ENCODE results near the gene AP5Z1.

The AP5Z1 gene

GRCh38 chr7:4763091-4763793, 12.2 kb upstream of the AP5Z1 start:
- no peak overlapping the region for H3K27ac ChIP-seq (ENCODE audit: low read depth, low read length)
- H3K36me3 ChIP-seq (ENCODE audit: control insufficient read depth, insufficient read depth, low read length): peaks cover 34% of the 10 kb centered on the region
- H3K4me3 ChIP-seq (ENCODE audit: low read length): no peak overlapping the region
- peaks cover 22% of the 10 kb centered on the region for H3K4me1 ChIP-seq (ENCODE audit: control insufficient read depth, insufficient read depth, low read length)
- no peaks in the 10 kb centered on the region for H3K27me3 ChIP-seq (ENCODE audit: control insufficient read depth, insufficient read depth, low read length)
- H3K9ac ChIP-seq (ENCODE audit: low read length): peak overlapping the region; percentile 21

- peak overlapping the region; percentile 21 for H3K9ac ChIP-seq (ENCODE audit: low read length)
- peaks cover 25% of the 10 kb centered on the region for H3K4me1 ChIP-seq (ENCODE audit: control insufficient read depth, insufficient read depth, low read length)
These were observed 11.6 kb upstream of the AP5Z1 start for GRCh38 chr7:4763794-4764185.

DNA sequence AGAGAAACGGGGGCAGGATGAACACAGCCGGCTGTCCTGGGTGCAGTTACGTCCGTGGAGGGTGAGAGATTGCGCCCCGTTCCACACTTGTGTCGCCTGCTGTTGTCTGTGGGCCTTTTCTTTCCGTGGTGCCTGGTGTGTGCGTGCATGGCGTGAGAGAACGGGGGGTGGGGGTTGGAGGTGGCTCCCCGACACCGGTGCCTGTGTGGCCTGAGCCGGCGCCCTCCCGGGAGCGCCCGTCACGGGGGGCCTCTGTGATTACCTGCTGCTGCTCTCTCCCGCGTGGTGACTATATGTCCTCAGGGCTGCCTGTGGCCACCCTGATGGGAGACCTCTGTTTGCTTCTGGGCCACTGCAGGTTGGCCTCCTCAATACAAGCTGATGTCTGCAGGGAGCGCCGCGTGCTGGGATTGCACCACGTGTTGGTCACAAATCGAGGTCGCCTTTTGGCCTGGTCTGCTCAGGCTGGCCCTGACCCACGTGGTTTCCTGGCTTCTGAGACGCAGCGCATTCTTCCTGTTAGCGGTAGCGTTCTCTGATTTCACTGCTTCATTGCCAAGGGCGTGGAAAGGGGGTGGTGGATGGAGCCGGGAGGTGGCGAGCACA, 10.9 kb upstream of the AP5Z1 start:
- peak overlapping the region; percentile 99 for H3K27ac ChIP-seq (ENCODE audit: low read depth, low read length)
- no peak overlapping the region for H3K9ac ChIP-seq (ENCODE audit: low read length)
- H3K4me3 ChIP-seq (ENCODE audit: low read length): no peak overlapping the region
- H3K27me3 ChIP-seq (ENCODE audit: control insufficient read depth, insufficient read depth, low read length): no peaks in the 10 kb centered on the region
- peaks cover 27% of the 10 kb centered on the region for H3K4me1 ChIP-seq (ENCODE audit: control insufficient read depth, insufficient read depth, low read length)
- H3K36me3 ChIP-seq (ENCODE audit: control insufficient read depth, insufficient read depth, low read length): peaks cover 33% of the 10 kb centered on the region

More at GRCh38 chr7:4763794-4764185, 11.6 kb upstream of the AP5Z1 start:
- Histone ChIP-seq H3K4me3 (ENCODE audit: low read length) (no peak overlapping the region), H3K27me3 (ENCODE audit: control insufficient read depth, insufficient read depth, low read length) (no peaks in the 10 kb centered on the region), H3K27ac (ENCODE audit: low read depth, low read length) (peak overlapping the region; percentile 99), H3K36me3 (ENCODE audit: control insufficient read depth, insufficient read depth, low read length) (peaks cover 33% of the 10 kb centered on the region)

DNA sequence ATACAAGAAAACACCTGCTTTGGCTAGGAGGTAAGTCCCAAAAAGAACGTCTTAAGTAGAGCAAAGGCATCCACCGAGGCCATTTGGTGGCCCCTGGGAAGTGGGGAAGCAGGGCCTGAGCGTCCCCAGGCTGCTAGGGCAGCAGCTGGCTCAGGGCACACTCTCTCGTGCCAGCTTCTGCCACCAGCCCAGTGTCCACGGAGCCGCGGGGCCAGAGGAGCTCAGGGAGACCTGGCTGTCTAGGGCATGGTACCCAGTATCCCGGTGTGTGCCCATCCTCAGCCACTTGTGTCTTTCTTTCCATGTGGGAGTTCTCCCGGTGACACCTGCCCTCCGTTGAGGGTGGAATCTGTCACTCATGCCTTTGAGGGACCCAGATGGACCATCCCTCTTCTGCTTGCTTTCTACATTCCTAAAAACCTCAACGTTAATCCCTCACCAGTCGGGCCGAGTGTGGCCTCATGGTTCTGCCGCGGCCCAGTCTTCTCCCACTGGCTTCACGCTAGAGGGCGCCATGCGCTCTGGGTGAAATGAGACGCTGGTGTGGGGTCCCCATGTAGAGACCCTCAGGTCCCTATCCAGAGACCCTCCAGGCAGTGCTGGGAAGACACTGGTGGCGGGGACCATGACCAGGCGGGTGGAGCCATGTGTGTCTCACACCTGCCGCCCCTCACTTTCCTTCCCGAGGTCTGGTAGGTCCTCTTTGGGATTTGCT, 9.5 kb upstream of the AP5Z1 start:
- Histone ChIP-seq H3K27me3 (ENCODE audit: control insufficient read depth, insufficient read depth, low read length) (no peaks in the 10 kb centered on the region), H3K27ac (ENCODE audit: low read depth, low read length) (peak overlapping the region; percentile 99), H3K4me3 (ENCODE audit: low read length) (peak overlapping the region; percentile 40), H3K4me1 (ENCODE audit: control insufficient read depth, insufficient read depth, low read length) (peaks cover 34% of the 10 kb centered on the region), H3K9ac (ENCODE audit: low read length) (peak overlapping the region; percentile 56), H3K36me3 (ENCODE audit: control insufficient read depth, insufficient read depth, low read length) (peaks cover 27% of the 10 kb centered on the region)

DNA sequence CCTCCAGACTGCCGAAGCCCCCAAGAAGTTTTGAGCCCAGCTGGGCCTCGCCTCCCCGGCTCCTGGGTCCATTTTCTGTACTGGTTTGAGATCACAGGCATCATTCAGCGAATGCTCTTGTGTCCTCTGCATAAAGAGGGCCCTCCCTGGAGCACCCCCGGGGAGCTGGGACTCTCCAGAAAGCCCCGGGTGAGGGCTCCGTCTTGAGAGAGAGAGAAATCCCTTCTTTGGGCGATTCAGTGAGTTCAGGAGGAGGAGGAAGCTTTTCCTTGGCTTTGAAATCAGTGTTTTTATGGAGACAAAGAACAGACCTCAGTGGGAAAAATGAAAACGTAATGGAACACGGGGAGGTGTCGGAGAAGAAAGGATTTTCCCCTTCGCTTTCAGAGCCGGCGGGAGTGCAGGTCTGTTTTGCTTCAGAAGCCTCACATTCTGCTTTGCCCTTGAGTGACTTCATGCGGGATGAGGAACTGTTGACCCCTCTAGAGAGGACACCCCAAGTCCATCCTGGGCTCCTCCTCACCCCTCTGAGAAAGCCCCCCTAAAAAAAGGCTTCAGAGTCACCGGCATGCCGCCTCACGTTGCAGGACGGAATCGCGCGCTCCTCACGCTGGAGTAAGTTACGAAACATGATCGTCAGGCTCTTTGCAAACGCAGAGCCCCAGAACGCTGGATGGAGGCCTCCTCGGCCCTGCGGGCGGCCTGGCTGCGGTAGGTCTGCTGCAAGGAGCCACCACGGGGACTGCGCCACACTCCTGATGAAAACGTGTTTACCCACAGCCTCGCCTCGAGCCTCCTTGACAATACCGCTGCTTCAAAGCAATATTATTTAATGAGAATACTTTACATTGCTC, 8.5 kb upstream of the AP5Z1 start:
- Histone ChIP-seq H3K27me3 (ENCODE audit: control insufficient read depth, insufficient read depth, low read length) (no peaks in the 10 kb centered on the region), H3K36me3 (ENCODE audit: control insufficient read depth, insufficient read depth, low read length) (peaks cover 18% of the 10 kb centered on the region), H3K9ac (ENCODE audit: low read length) (peak overlapping the region; percentile 45), H3K27ac (ENCODE audit: low read depth, low read length) (peak overlapping the region; percentile 99), H3K4me1 (ENCODE audit: control insufficient read depth, insufficient read depth, low read length) (peaks cover 34% of the 10 kb centered on the region), H3K4me3 (ENCODE audit: low read length) (peak overlapping the region; percentile 57)

DNA sequence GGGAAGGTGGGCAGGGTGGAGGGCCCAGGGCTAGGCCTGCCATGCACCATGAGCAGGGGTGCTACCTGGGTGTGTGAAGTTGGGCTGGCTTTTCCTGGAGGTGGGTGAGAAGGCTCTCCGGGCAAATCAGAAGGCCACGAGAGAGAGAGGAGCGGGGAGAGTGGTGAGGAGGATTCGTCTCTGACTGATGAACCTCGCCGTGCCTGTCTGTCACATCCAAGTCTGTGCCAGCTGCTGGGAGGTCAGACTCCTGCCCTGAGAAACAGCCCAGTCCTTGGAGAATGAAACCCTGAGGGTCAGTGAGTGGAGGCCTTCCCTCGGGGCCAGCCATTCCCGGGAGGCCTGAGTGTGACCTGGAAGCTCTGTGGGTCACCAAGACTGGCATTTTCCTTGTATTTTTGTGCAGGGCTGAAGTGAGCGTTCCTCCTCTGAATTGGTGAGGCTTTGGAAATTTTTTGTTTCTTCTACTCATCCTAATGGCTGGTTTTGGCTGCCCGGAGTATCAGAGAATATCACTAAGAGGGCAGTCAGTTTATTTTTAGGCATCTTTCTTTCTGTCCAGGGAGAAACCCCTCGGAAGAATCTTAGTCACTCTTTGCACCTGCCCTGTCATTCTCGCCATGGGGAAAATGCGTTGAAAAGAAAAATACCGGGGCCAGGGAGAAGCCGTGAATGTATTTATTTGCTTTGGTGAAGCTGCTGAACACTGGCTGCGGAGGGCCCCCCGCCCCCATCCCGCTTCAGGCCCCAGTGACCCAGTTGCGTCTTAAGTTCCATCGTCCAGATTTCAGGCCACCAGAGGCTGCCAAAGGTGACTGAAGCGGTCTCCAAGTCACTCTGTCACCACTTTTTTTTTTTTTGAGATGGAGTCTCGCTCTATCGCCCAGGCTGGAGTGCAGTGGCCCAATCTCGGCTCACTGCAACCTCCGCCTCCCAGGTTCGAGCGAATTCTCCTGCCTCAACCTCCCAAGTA, 6.5 kb upstream of the AP5Z1 start:
- Histone ChIP-seq H3K36me3 (ENCODE audit: control insufficient read depth, insufficient read depth, low read length) (peaks cover 8% of the 10 kb centered on the region), H3K9ac (ENCODE audit: low read length) (peak overlapping the region; percentile 25), H3K4me3 (ENCODE audit: low read length) (peak overlapping the region; percentile 56), H3K4me1 (ENCODE audit: control insufficient read depth, insufficient read depth, low read length) (peaks cover 34% of the 10 kb centered on the region), H3K27me3 (ENCODE audit: control insufficient read depth, insufficient read depth, low read length) (no peaks in the 10 kb centered on the region), H3K27ac (ENCODE audit: low read depth, low read length) (peak overlapping the region; percentile 89)

- Histone ChIP-seq H3K36me3 (ENCODE audit: control insufficient read depth, insufficient read depth, low read length) (peaks cover 5% of the 10 kb centered on the region), H3K4me3 (ENCODE audit: low read length) (peak overlapping the region; percentile 34), H3K27ac (ENCODE audit: low read depth, low read length) (peak overlapping the region; percentile 89), H3K4me1 (ENCODE audit: control insufficient read depth, insufficient read depth, low read length) (peaks cover 38% of the 10 kb centered on the region), H3K9ac (ENCODE audit: low read length) (no peak overlapping the region), H3K27me3 (ENCODE audit: control insufficient read depth, insufficient read depth, low read length) (no peaks in the 10 kb centered on the region)
These were observed 5.7 kb upstream of the AP5Z1 start for GRCh38 chr7:4769761-4770160.

DNA sequence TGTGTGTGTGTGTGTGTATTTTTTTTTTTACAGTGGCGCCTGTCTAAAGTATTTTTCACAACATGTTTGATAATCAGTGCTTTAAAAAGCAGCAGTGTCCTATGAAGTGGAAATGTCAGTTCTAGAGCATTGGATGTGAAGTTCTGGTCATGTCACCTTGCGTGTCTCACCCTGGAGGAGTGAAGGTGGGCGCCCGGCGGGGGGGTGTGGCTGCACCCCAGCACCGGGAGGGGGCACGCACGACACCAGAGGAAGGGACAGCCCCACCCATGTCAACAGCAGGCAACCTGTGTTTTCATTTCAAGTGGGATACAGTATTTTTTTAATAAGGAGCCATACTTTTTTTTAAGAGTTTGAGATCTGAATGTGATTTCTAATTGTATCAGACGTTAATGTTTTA, 4.5 kb upstream of the AP5Z1 start:
- Histone ChIP-seq H3K27me3 (ENCODE audit: control insufficient read depth, insufficient read depth, low read length) (no peaks in the 10 kb centered on the region), H3K36me3 (ENCODE audit: control insufficient read depth, insufficient read depth, low read length) (peaks cover 1% of the 10 kb centered on the region), H3K27ac (ENCODE audit: low read depth, low read length) (peak overlapping the region; percentile 64), H3K4me3 (ENCODE audit: low read length) (no peak overlapping the region), H3K4me1 (ENCODE audit: control insufficient read depth, insufficient read depth, low read length) (peaks cover 28% of the 10 kb centered on the region), H3K9ac (ENCODE audit: low read length) (no peak overlapping the region)

DNA sequence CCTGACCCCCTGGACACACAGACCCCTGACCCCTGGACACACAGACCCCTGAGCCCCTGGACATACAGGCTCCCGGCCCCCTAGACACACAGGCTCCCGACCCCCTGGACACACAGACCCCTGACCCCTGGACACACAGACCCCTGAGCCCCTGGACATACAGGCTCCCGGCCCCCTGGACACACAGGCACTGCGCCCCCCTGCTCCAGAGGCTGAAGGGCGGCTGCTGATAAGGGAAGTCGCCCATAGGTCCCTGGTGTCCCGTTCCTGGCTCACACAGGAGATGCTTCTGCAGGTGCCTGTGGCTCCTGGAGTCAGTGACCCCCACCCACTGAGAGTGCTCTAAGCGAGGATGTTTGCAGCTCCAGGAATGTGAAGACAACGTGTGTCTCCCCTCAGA, 3.7 kb upstream of the AP5Z1 start:
- Histone ChIP-seq H3K36me3 (ENCODE audit: control insufficient read depth, insufficient read depth, low read length) (no peaks in the 10 kb centered on the region), H3K27me3 (ENCODE audit: control insufficient read depth, insufficient read depth, low read length) (no peaks in the 10 kb centered on the region), H3K4me1 (ENCODE audit: control insufficient read depth, insufficient read depth, low read length) (peaks cover 26% of the 10 kb centered on the region), H3K27ac (ENCODE audit: low read depth, low read length) (peak overlapping the region; percentile 47), H3K9ac (ENCODE audit: low read length) (no peak overlapping the region), H3K4me3 (ENCODE audit: low read length) (no peak overlapping the region)

- H3K4me3 ChIP-seq (ENCODE audit: low read length): no peak overlapping the region
- no peaks in the 10 kb centered on the region for H3K36me3 ChIP-seq (ENCODE audit: control insufficient read depth, insufficient read depth, low read length)
- peak overlapping the region; percentile 47 for H3K27ac ChIP-seq (ENCODE audit: low read depth, low read length)
- no peak overlapping the region for H3K9ac ChIP-seq (ENCODE audit: low read length)
- H3K27me3 ChIP-seq (ENCODE audit: control insufficient read depth, insufficient read depth, low read length): no peaks in the 10 kb centered on the region
- H3K4me1 ChIP-seq (ENCODE audit: control insufficient read depth, insufficient read depth, low read length): peaks cover 27% of the 10 kb centered on the region
These were observed 3.1 kb upstream of the AP5Z1 start for GRCh38 chr7:4772306-4772705.

- Histone ChIP-seq H3K27ac (ENCODE audit: low read depth, low read length) (no peak overlapping the region), H3K4me1 (ENCODE audit: control insufficient read depth, insufficient read depth, low read length) (peaks cover 23% of the 10 kb centered on the region), H3K4me3 (ENCODE audit: low read length) (peak overlapping the region; percentile 78), H3K27me3 (ENCODE audit: control insufficient read depth, insufficient read depth, low read length) (no peaks in the 10 kb centered on the region), H3K36me3 (ENCODE audit: control insufficient read depth, insufficient read depth, low read length) (no peaks in the 10 kb centered on the region), H3K9ac (ENCODE audit: low read length) (no peak overlapping the region)
These were observed 1.4 kb upstream of the AP5Z1 start for GRCh38 chr7:4774007-4774406.
